Measurements from ENCODE around the gene TCF4. TPM values are rescaled to one million over a fixed set of nuclear protein-coding genes. Genes with fewer than 3 reads are reported as not detected.

Gene TCF4
- total and polyA plus RNA-seq, 2 of the 13 experiments (the other 11 are each of a cell fraction or from before 2014, with no cell fraction given), result not detected

GRCh38 chr18:55280503-55280902, 307.5 kb downstream of the TCF4 start:
- no TSS peak for BruUV-seq (replicated peaks)
- FAIRE-seq (no peak), ATAC-seq (no peak), DNase-seq (ENCODE audit: low spot score) (no peak)
- Histone ChIP-seq H3K4me3 (replicated peaks in 1 of 3; ENCODE audit: insufficient read depth in 1 of 3, low read depth in 2 of 3, low read length in 3 of 3) (no peak overlapping the region), H3K4me1 (ENCODE audit: insufficient read depth, low read length) (no peaks in the 10 kb centered on the region), H3K27ac (ENCODE audit: extremely low read length, insufficient read depth, low read length) (no peak overlapping the region), H4K20me1 (ENCODE audit: insufficient read depth, low read length) (no peaks in the 10 kb centered on the region), H3K36me3 (replicated peaks in 1 of 2; ENCODE audit: control insufficient read depth in 1 of 2, insufficient read depth in 2 of 2, low read length in 2 of 2) (no peaks in the 10 kb centered on the region), H3K9me3 (ENCODE audit: low read length) (no peaks in the 10 kb centered on the region), H3K9ac (ENCODE audit: insufficient read depth, low read depth, low read length) (no peak overlapping the region), H3K79me2 (ENCODE audit: insufficient read depth, low read length) (no peaks in the 10 kb centered on the region), H2AFZ (ENCODE audit: low read length) (no peak overlapping the region), H3K27me3 (ENCODE audit: control insufficient read depth in 1 of 2, insufficient read depth in 2 of 2, low read length in 2 of 2) (no peaks in the 10 kb centered on the region; a peak in 1 of 5 replicates), H3K4me2 (ENCODE audit: low read depth, low read length) (no peak overlapping the region)
- POLR2A ChIA-PET, result no interaction called here
- CTCF ChIA-PET (ENCODE audit: low intra/inter-chr PET ratio, low total read pairs), result no interaction called here
- intact Hi-C loops (cut with micrococcal nuclease; ENCODE audit: unreplicated experiment) (no loop called here), in situ Hi-C loops (cut with HindIII; ENCODE audit: extremely low pct_ligation_motif_present, low pct_unique_long_range_greater_than_20kb) (no loop called here)
- TF ChIP-seq NCOA2 (CRISPR knock-in tag; IDR thresholded peaks at IDR 0.05) (no peak), CBFB (CRISPR knock-in tag; IDR thresholded peaks at IDR 0.05) (no peak)
- 2% methylated on average over 2 of the region's 2 CpGs for WGBS (ENCODE audit: low lambda C conversion rate)

- POLR2A ChIA-PET, result no interaction called here
- no peaks in the 10 kb centered on the region for H3K4me1 ChIP-seq (ENCODE audit: insufficient read depth, low read length)
- DNase-seq (ENCODE audit: low spot score) (no peak), FAIRE-seq (no peak), ATAC-seq (peak; percentile 54; the same call in 1 of the 3 replicates)
- H3K9me3 ChIP-seq (ENCODE audit: low read length), result no peaks in the 10 kb centered on the region
- no peak overlapping the region for H2AFZ ChIP-seq (ENCODE audit: low read length)
- 0% methylated on average over 5 of the region's 5 CpGs for WGBS (ENCODE audit: low lambda C conversion rate)
- no peaks in the 10 kb centered on the region for H3K79me2 ChIP-seq (ENCODE audit: insufficient read depth, low read length)
- H4K20me1 ChIP-seq (ENCODE audit: insufficient read depth, low read length), result no peaks in the 10 kb centered on the region
- H3K4me2 ChIP-seq (ENCODE audit: low read depth, low read length), result no peak overlapping the region
- CTCF ChIA-PET (ENCODE audit: low intra/inter-chr PET ratio, low total read pairs), result interaction anchor here (1.4 kb wide), 1 partner anchor 41 kb away, joined by 5 read pairs; no protein-coding TSS in a partner anchor
- no peaks in the 10 kb centered on the region for H3K27me3 ChIP-seq (ENCODE audit: control insufficient read depth in 1 of 2, insufficient read depth in 2 of 2, low read length in 2 of 2)
- no peak overlapping the region for H3K27ac ChIP-seq (ENCODE audit: extremely low read length, insufficient read depth, low read length)
- no peak overlapping the region for H3K4me3 ChIP-seq (replicated peaks in 1 of 3; ENCODE audit: insufficient read depth in 1 of 3, low read depth in 2 of 3, low read length in 3 of 3)
- H3K9ac ChIP-seq (ENCODE audit: insufficient read depth, low read depth, low read length), result no peak overlapping the region
- no peaks in the 10 kb centered on the region for H3K36me3 ChIP-seq (replicated peaks in 1 of 2; ENCODE audit: control insufficient read depth in 1 of 2, insufficient read depth in 2 of 2, low read length in 2 of 2)
- intact Hi-C loops (cut with micrococcal nuclease; ENCODE audit: unreplicated experiment) (loop anchor here (1.0 kb wide), 1 partner anchor 41 kb away; no protein-coding TSS in a partner anchor), in situ Hi-C loops (cut with HindIII; ENCODE audit: extremely low pct_ligation_motif_present, low pct_unique_long_range_greater_than_20kb) (no loop called here)
- TF ChIP-seq BRCA1 (CRISPR knock-in tag; IDR thresholded peaks at IDR 0.05), result no peak
- TF ChIP-seq ZNF816 (CRISPR knock-in tag; IDR thresholded peaks at IDR 0.05; ENCODE audit: borderline replicate concordance), result no peak
- TF ChIP-seq REPIN1 (CRISPR knock-in tag; IDR thresholded peaks at IDR 0.05; ENCODE audit: borderline replicate concordance, low read depth), result no peak
- no peak for TF ChIP-seq LCORL (IDR thresholded peaks at IDR 0.05)
- no peak for TF ChIP-seq LCORL (CRISPR knock-in tag; IDR thresholded peaks at IDR 0.05)
- no peak for TF ChIP-seq NPAS2 (CRISPR knock-in tag; IDR thresholded peaks at IDR 0.05; ENCODE audit: borderline replicate concordance)
- TF ChIP-seq THYN1 (CRISPR knock-in tag; IDR thresholded peaks at IDR 0.05; ENCODE audit: borderline replicate concordance, low read depth), result no peak
- TF ChIP-seq, protein P1, sequence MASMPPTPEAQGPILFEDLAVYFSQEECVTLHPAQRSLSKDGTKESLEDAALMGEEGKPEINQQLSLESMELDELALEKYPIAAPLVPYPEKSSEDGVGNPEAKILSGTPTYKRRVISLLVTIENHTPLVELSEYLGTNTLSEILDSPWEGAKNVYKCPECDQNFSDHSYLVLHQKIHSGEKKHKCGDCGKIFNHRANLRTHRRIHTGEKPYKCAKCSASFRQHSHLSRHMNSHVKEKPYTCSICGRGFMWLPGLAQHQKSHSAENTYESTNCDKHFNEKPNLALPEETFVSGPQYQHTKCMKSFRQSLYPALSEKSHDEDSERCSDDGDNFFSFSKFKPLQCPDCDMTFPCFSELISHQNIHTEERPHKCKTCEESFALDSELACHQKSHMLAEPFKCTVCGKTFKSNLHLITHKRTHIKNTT (CRISPR knock-in tag; IDR thresholded peaks at IDR 0.05), result no peak
- peak; percentile 40; the same call in 1 of the 2 replicates for TF ChIP-seq CEBPB (IDR thresholded peaks at IDR 0.05; ENCODE audit: borderline replicate concordance, low read depth, low read length)
- no peak for TF ChIP-seq ZMYM2 (CRISPR knock-in tag; IDR thresholded peaks at IDR 0.05)
- no TSS peak for BruUV-seq (replicated peaks)
Observed at GRCh38 chr18:55275039-55275901, 312.7 kb downstream of the TCF4 start.

Data from HepG2 (cell line).